H9 (cell line): ENCODE data around the gene NTSR1. TPM values are rescaled to one million over a fixed set of nuclear protein-coding genes. Genes with fewer than 3 reads are reported as not detected.

Experiments used
- DNase-seq: peaks from one replicate; pipeline ENCODE4 v3.0.0-alpha.2; 2017
- H2AFZ ChIP-seq: one replicate; pipeline ENCODE4 v1.6.1; 2013; ENCODE audit warnings: mild to moderate bottlenecking, low read length, control low read depth, moderate library complexity
- H2AK5ac ChIP-seq: 2 replicates; pipeline ENCODE4 v1.6.1; 2013; ENCODE audit warnings: low read length, control low read depth, mixed read lengths; ENCODE audit not compliant: insufficient read length
- H2BK120ac ChIP-seq: one replicate; pipeline ENCODE4 v1.6.1; 2013; ENCODE audit warnings: low read depth, mild to moderate bottlenecking, low read length, control low read depth, inconsistent platforms; ENCODE audit not compliant: poor library complexity, severe bottlenecking
- H2BK12ac ChIP-seq: 2 replicates; pipeline ENCODE4 v1.6.1; 2013; ENCODE audit warnings: low read length, control low read depth, mixed read lengths, low read depth; ENCODE audit not compliant: insufficient read length
- H2BK15ac ChIP-seq: 2 replicates; pipeline ENCODE4 v1.6.1; 2013; ENCODE audit warnings: low read depth, low read length, control low read depth
- H2BK20ac ChIP-seq: one replicate; pipeline ENCODE4 v1.6.1; 2013; ENCODE audit warnings: low read depth, mild to moderate bottlenecking, low read length, control low read depth, inconsistent platforms; ENCODE audit not compliant: poor library complexity, severe bottlenecking
- H2BK5ac ChIP-seq: 2 replicates; pipeline ENCODE4 v1.6.1; 2013; ENCODE audit warnings: low read length, control low read depth, mixed read lengths; ENCODE audit not compliant: insufficient read length
- H3K14ac ChIP-seq: 2 replicates; pipeline ENCODE4 v1.6.1; 2013; ENCODE audit warnings: low read length, control low read depth; ENCODE audit not compliant: insufficient read depth
- H3K18ac ChIP-seq: 2 replicates; pipeline ENCODE4 v1.6.1; 2013; ENCODE audit warnings: low read depth, mild to moderate bottlenecking, mixed read lengths, low read length, control low read depth; ENCODE audit not compliant: insufficient read length
- H3K23ac ChIP-seq: 2 replicates; pipeline ENCODE4 v1.6.1; 2013; ENCODE audit warnings: low read length, control low read depth, mixed read lengths, low read depth; ENCODE audit not compliant: insufficient read length
- H3K23me2 ChIP-seq: 2 replicates; pipeline ENCODE4 v1.6.1; 2013; ENCODE audit warnings: low read depth, mild to moderate bottlenecking, mixed read lengths, low read length, control low read depth; ENCODE audit not compliant: insufficient read length, poor library complexity, severe bottlenecking
- H3K27ac ChIP-seq: 2 replicates; pipeline ENCODE4 v1.5.1; 2013; ENCODE audit warnings: low read length, control low read depth, mixed read lengths, low read depth; ENCODE audit not compliant: insufficient read length
- H3K27me3 ChIP-seq: 2 replicates; pipeline ENCODE4 v1.6.1; 2013; ENCODE audit warnings: low read length, control low read depth, inconsistent platforms; ENCODE audit not compliant: insufficient read depth
- H3K4ac ChIP-seq: 2 replicates; pipeline ENCODE4 v1.6.1; 2013; ENCODE audit warnings: low read depth, mild to moderate bottlenecking, control low read depth, inconsistent platforms, low read length, moderate library complexity
- H3K4me1 ChIP-seq: 2 replicates; pipeline ENCODE4 v1.6.1; 2013; ENCODE audit warnings: low read length, control low read depth, inconsistent platforms; ENCODE audit not compliant: insufficient read depth
- H3K4me2 ChIP-seq: 2 replicates; pipeline ENCODE4 v1.6.1; 2013; ENCODE audit warnings: low read length, control low read depth, mixed read lengths; ENCODE audit not compliant: insufficient read length, insufficient read depth
- H3K56ac ChIP-seq: 2 replicates; pipeline ENCODE4 v1.6.1; 2013; ENCODE audit warnings: low read depth, mild to moderate bottlenecking, mixed read lengths, low read length, control low read depth; ENCODE audit not compliant: insufficient read length
- H3K79me1 ChIP-seq: 2 replicates; pipeline ENCODE4 v1.6.1; 2013; ENCODE audit warnings: low read depth, mild to moderate bottlenecking, moderate library complexity, low read length, control low read depth, inconsistent platforms; ENCODE audit not compliant: insufficient read depth, poor library complexity, severe bottlenecking
- H3K79me2 ChIP-seq: 2 replicates; pipeline ENCODE4 v1.6.1; 2013; ENCODE audit warnings: low read length, control low read depth, inconsistent platforms; ENCODE audit not compliant: insufficient read depth
- H3K9ac ChIP-seq: 2 replicates; pipeline ENCODE4 v1.6.1; 2013; ENCODE audit warnings: low read length, control low read depth, mixed read lengths; ENCODE audit not compliant: insufficient read length; ENCODE audit errors: extremely low read depth
- H3K9me3 ChIP-seq: one replicate; pipeline ENCODE4 v1.6.1; 2013; ENCODE audit warnings: low read depth, low read length, inconsistent platforms; ENCODE audit not compliant: control insufficient read depth
- H3T11ph ChIP-seq: one replicate; pipeline ENCODE4 v1.6.1; 2013; ENCODE audit warnings: mild to moderate bottlenecking, low read length, control low read depth, inconsistent platforms
- H4K20me1 ChIP-seq: one replicate; pipeline ENCODE4 v1.6.1; 2013; ENCODE audit not compliant: control insufficient read depth, insufficient read length, insufficient read depth
- H4K5ac ChIP-seq: 2 replicates; pipeline ENCODE4 v1.6.1; 2013; ENCODE audit warnings: low read depth, mild to moderate bottlenecking, mixed read lengths, low read length, control low read depth; ENCODE audit not compliant: insufficient read length
- H4K8ac ChIP-seq: replicated peaks from 2 replicates; pipeline ENCODE4 v1.6.1; 2013; ENCODE audit warnings: low read length, control low read depth, mixed read lengths, low read depth; ENCODE audit not compliant: insufficient read length
- H4K91ac ChIP-seq: 2 replicates; pipeline ENCODE4 v1.6.1; 2013; ENCODE audit warnings: low read depth, mild to moderate bottlenecking, moderate library complexity, mixed read lengths, low read length, control low read depth; ENCODE audit not compliant: insufficient read length
- H3K27ac Mint-ChIP-seq, 3 experiments: 2 replicates in 2 of 3; 3 replicates in 1 of 3; pipeline ENCODE4 v1.8.0; 2020 to 2021; ENCODE audit warnings: mixed read lengths in 3 of 3, mild to moderate bottlenecking in 1 of 3, moderate library complexity in 1 of 3
- H3K27me3 Mint-ChIP-seq: 2 replicates; pipeline ENCODE4 v1.8.0; 2021; ENCODE audit warnings: low read depth, mild to moderate bottlenecking, moderate library complexity, mixed read lengths
- H3K36me3 Mint-ChIP-seq, 3 experiments: 2 replicates in 2 of 3; 3 replicates in 1 of 3; pipeline ENCODE4 v1.8.0; 2020 to 2021; ENCODE audit warnings: low read depth in 3 of 3, mixed read lengths in 3 of 3; ENCODE audit not compliant: insufficient read depth in 1 of 3
- H3K4me1 Mint-ChIP-seq, 2 experiments: 2 replicates each; pipeline ENCODE4 v1.8.0; 2020; ENCODE audit warnings: mixed read lengths in 2 of 2
- H3K4me3 Mint-ChIP-seq, 2 experiments: 2 replicates in 1 of 2; 3 replicates in 1 of 2; pipeline ENCODE4 v1.8.0; 2020 to 2021; ENCODE audit warnings: mild to moderate bottlenecking in 2 of 2, mixed read lengths in 2 of 2, moderate library complexity in 1 of 2
- H3K9me3 Mint-ChIP-seq, 2 experiments: 2 replicates in 1 of 2; 3 replicates in 1 of 2; pipeline ENCODE4 v1.8.0; 2020; ENCODE audit warnings: mild to moderate bottlenecking in 2 of 2, mixed read lengths in 2 of 2, moderate library complexity in 1 of 2
- CTCF ChIP-seq: fragments of 200-600 bp; sonication (generic); conservative IDR thresholded peaks from 3 replicates; pipeline ENCODE4 v1.8.0; 2021; ENCODE audit warnings: antibody characterized with exemption, mild to moderate bottlenecking
- WGBS: extraction: QIAGEN DNeasy Blood & Tissue Kit; methylation state at CpG from one replicate; pipeline ENCODE4 v1.1.7; 2013; ENCODE audit warnings: missing lambda C conversion rate, low lambda C conversion rate, mixed read lengths; ENCODE audit not compliant: insufficient read length; ENCODE audit errors: extremely low coverage; 5-methylcytosine and 5-hydroxymethylcytosine counted together
- total RNA-seq: library from RNA; stranded (reverse); gene quantifications from 2 replicates; pipeline ENCODE4 v1.2.1, GENCODE V29; 2021

NTSR1 gene
- total RNA-seq, 1 experiment from 2014 or later, result 0.11 TPM

GRCh38 chr20:62787866-62788265 lies 79.2 kb downstream of the NTSR1 start:
- no peak overlapping the region for H3K56ac ChIP-seq
- H3K4me1 ChIP-seq, result no peaks in the 10 kb centered on the region
- H4K20me1 ChIP-seq, result no peaks in the 10 kb centered on the region
- no peak overlapping the region for H4K8ac ChIP-seq
- no peak overlapping the region for H3K4me3 Mint-ChIP-seq
- H3K4me2 ChIP-seq, result no peak overlapping the region
- no peak overlapping the region for H2BK15ac ChIP-seq
- H3K4me1 Mint-ChIP-seq, result peaks cover 6 to 10% of the 10 kb centered on the region in 2 experiments
- no peaks in the 10 kb centered on the region for H3K9me3 ChIP-seq
- no peaks in the 10 kb centered on the region for H3K23me2 ChIP-seq
- no peak overlapping the region for H3K18ac ChIP-seq
- H3K27me3 Mint-ChIP-seq, result peaks cover 25% of the 10 kb centered on the region
- no peaks in the 10 kb centered on the region for H3K36me3 Mint-ChIP-seq
- H4K91ac ChIP-seq, result no peak overlapping the region
- no peak overlapping the region for H2BK120ac ChIP-seq
- no peak overlapping the region for H3K14ac ChIP-seq
- H3K4ac ChIP-seq, result no peak overlapping the region
- H2AFZ ChIP-seq, result no peak overlapping the region
- no peaks in the 10 kb centered on the region; a peak in 1 of 5 replicates for H3K9me3 Mint-ChIP-seq
- no peak overlapping the region for H3K9ac ChIP-seq
- H4K5ac ChIP-seq, result no peak overlapping the region
- H3K27me3 ChIP-seq, result no peaks in the 10 kb centered on the region
- H2BK20ac ChIP-seq, result no peak overlapping the region
- H2BK12ac ChIP-seq, result no peak overlapping the region
- WGBS, result no CpG with 5 or more reads among the region's 5 CpGs
- no peak overlapping the region for H3T11ph ChIP-seq
- H2AK5ac ChIP-seq, result no peak overlapping the region
- H3K79me2 ChIP-seq, result no peaks in the 10 kb centered on the region
- H2BK5ac ChIP-seq, result no peak overlapping the region
- H3K27ac ChIP-seq, result no peak overlapping the region
- H3K27ac Mint-ChIP-seq, result no peak overlapping the region
- DNase-seq, result no peak
- no peak overlapping the region for H3K23ac ChIP-seq
- no peak for TF ChIP-seq CTCF
- no peaks in the 10 kb centered on the region for H3K79me1 ChIP-seq
